ENCODE measurements around the gene OR2M3.
A peak's percentile ranks its signal among the peaks of the same experiment; 100 is the strongest.
"Not testable (repeated sequence)": the region's sequence is repeated elsewhere in the genome, so short reads cannot be mapped to it uniquely, and the experiment has no call there.

OR2M3 gene

DNA sequence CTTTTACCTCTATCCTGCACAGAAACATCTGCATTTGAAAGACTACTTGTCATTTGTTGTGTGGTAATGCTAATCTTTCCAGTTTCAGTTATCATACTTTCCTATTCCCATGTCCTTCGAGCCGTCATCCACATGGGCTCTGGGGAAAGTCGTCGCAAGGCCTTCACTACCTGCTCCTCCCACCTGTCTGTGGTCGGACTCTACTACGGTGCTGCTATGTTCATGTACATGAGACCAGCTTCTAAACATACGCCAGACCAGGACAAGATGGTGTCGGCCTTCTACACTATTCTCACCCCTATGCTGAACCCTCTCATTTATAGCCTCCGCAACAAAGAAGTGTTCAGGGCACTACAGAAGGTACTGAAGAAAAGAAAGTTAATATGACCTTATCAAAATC lies 42.4 kb downstream of the OR2M3 start:
- peaks cover 3% of the 10 kb centered on the region for H3K27me3 Mint-ChIP-seq

DNA sequence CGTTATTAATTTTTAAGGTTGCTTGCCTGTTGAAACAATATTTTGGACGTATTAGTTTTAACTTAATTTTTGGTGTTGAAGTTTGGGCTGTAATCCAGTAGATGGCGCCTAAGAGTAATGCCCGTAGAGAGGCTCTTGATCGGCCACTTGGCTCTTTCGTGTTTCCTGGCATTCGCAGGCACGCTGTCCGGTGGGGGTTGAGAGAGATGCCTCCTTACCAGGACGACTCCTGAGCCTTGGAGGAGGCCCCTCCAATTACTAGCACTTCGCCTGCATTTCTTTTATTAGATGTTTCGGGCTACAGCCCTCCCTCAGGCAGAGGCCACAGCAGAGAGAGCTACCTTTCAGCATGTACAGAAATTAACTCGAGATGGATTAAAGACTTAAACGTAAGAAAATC lies 46.1 kb downstream of the OR2M3 start:
- no peak overlapping the region for H3K27ac Mint-ChIP-seq
- peaks cover 2% of the 10 kb centered on the region for H3K4me1 Mint-ChIP-seq
- peaks cover 3% of the 10 kb centered on the region for H3K27me3 Mint-ChIP-seq
- CTCF ChIA-PET = interaction anchor here (3.1 kb wide), 1 partner anchor 563 kb away, joined by 11 read pairs; no protein-coding TSS in a partner anchor
- no peaks in the 10 kb centered on the region for H3K9me3 Mint-ChIP-seq
- DNase-seq = peak; percentile 44
- H3K4me3 Mint-ChIP-seq = no peak overlapping the region
- no peaks in the 10 kb centered on the region for H3K36me3 Mint-ChIP-seq

More for the DNA sequence above, 42.4 kb downstream of the OR2M3 start:
- Mint-ChIP-seq H3K9me3 (no peaks in the 10 kb centered on the region), H3K36me3 (no peaks in the 10 kb centered on the region), H3K27ac (no peak overlapping the region), H3K4me1 (peaks cover 2% of the 10 kb centered on the region), H3K4me3 (no peak overlapping the region)
- no peak for DNase-seq
- CTCF ChIA-PET = no interaction called here

DNA sequence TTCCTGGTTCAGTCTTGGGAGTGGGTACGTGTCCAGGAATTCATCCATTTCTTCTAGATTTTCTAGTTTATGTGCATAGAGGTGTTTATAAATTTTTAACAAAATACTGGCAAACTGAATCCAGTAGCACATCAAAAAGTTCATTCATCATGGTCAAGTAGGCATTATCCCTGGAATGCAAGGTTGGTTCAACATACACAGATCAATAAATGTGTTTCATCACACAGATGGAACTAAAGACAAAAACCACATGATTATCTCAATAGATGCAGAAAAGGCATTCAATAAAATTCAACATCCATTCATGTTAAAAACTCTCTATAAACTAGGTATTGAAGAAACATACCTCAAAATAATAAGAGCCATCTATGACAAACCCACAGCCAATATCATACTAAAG lies 62.2 kb downstream of the OR2M3 start:
- H3K27ac Mint-ChIP-seq, H3K27me3 Mint-ChIP-seq, H3K9me3 Mint-ChIP-seq, H3K36me3 Mint-ChIP-seq, CTCF ChIA-PET, H3K4me1 Mint-ChIP-seq, DNase-seq, H3K4me3 Mint-ChIP-seq: not testable (repeated sequence)

Measured in activated naive CD4-positive, alpha-beta T cell treated with anti-CD3 and anti-CD28 coated beads, Interleukin-2, amount 10 ng/mL, durations not matched to agents 7 days and 5 days (primary cell).